CD4-positive, alpha-beta T cell treated with Interleukin-6 at 100 ng/mL for 8 hours (primary cell): ENCODE data around the gene SLIT3.

Experiments
- DNase-seq: peaks from one replicate; pipeline ENCODE4 v3.0.0-alpha.2; 2020; ENCODE audit warnings: mixed read lengths, low spot score

Gene SLIT3

DNA sequence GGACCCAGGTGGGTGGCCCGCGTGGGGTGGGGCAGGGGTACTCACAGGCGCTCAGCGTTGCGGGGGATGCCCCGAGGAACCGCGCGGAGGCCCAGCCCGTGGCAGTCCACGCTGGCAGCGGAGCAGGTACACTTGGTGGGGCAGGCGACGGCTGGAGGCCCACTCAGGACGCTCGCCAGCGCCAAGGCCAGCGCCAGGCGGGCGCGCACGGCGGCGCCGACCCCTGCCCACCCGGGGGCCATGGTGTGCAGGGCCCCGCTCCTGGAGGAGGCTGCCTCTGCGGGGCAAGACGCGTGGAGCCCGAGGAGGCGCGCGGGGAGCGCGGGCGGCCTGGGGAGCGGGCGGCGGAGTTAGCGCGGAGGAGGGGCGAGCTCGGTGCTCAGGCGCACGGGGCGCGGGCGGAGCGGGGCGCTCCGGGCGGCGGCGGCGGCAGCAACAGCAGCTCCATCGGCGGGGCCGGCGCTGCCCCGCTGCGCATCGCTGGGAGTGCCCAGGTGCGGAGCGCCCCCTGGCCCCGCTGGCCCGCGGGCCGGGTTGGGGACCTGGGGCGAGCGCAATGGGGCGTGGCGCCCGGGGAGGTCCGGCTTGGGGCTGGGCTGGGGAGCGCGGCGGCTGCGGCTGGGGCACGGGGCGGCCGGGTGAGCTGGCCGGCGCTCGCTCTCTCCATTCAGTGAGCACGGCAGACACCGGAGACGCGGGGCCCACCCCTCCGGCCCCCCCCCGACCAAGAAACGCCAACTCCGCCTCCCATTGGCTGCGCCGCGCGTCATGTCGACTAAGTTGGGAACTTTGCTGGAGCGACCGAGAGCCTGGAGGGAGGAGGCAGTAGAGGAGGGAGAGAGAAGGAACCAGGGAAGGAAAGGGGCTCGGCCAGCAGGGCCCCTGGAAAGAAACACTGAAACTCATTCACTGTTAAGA, at the start of gene SLIT3:
SLIT3 (minus strand) TSS at position 672 of the 918 bp plus-strand sequence; CDS start at position 242, 430 bp downstream.
- DNase-seq, result no peak

DNA sequence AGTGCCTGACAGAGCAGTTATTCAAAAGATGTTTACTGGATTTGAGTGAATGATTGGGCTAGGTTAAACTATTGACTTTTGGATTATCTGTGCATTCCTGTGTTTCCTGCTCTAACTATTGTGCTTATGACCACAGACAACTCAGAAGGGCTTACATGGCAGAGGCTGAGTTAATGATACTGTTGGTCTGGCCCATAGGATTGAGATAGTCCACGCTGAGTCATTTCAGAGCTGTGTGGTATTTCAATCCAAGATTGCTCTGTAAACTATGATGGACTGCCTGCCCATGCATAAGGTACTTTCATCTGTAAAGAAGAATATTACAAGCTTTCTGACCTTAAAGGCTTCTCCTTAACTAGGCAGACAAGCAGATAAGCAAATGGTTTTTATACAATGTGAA, 49.1 kb upstream of the SLIT3 start:
- DNase-seq, result no peak

DNA sequence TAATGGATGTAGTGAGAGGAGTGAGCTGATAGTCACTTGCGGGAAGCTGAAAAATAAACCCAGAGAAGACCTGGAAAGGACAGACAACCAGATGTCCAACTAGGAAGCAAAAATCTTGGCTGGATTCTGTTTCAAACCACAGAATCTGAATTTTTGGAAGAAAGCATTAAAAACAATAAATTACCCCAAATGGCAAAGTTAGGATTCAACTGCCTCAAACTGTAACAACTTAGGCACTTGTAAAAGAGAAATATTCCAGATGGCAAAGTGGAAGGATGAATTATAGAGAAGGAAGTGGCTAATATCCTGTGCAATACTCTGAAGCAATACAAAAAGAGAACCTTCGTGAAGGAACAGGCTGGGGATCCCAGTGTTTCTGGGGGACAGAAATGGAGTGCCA, 46.8 kb upstream of the SLIT3 start:
- no peak for DNase-seq

DNA sequence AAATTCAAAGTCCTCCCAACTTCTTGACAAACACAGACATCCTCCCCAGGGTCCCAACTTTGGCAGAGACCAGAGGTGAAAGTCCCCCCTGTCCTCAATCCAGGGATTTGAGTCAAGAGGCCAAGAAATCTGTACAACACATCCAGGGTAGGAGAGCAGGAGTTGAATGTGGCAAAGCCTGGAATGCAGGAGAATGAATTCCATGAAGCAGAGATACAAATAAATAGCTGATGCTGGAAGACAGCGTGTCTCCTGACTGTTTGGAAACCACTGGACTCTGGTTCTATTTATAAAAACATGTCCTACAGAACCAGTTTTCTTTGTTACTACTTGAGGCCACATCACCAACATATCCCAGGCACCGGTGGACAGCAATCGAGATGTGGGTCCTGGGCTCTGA, 43.7 kb upstream of the SLIT3 start:
- no peak for DNase-seq

DNA sequence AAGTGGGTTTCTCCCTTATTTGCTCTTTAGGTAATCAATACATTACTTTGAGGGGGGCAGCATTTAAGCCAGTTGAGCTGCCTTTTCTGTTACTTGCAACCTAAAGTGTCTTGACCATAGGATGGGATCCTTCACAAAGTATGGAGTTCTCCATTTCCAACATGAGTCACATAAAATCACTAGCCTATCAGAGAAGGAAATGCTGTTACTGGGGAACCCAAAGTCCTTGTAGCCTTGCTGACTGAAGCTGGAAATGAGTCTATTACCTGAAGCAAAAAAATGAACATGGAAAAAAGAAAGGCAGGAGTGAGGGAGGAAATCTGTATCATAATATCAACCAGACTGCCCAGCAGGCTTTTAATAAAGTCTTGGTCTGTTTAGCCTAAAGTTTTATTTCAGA, 42.8 kb upstream of the SLIT3 start:
- DNase-seq, result no peak

DNA sequence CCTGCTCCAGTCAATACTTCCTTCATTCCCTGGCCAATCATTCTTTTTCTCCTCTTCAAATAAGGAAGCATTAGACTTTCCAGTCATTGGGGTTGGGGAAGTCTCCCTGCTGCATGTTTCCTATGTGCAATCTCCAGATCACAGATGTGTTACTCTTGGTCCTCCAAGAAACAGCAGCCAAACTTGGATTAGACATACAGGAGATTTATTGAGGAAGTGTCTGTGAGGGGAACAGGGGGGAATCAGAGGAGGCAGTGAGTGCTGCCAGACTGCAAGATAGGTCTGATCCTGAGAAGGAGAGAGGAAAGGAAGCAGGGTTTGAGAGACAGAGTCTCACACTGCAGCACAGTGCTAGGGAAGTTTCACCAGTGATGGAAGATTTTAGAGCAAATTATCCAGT, 40.6 kb upstream of the SLIT3 start:
- no peak for DNase-seq

DNA sequence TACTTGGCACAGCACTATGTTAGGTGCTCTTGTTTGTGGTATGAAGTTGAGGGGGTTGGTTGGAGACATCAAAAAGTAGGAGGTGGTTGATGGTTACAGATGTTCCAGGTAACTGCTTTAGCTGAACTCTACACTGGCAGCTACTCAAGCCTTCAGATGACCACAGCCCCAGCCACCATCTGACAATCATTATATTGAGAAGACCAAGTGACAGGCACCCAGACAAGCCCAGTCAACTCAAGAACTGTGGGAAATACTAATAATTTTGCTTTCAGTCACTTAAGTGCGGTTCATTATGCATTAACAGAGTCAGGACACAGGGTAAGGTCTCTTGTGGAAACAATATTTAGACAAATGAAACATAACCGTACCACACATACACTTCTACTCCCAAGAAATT, 38.9 kb upstream of the SLIT3 start:
- DNase-seq, result no peak

DNA sequence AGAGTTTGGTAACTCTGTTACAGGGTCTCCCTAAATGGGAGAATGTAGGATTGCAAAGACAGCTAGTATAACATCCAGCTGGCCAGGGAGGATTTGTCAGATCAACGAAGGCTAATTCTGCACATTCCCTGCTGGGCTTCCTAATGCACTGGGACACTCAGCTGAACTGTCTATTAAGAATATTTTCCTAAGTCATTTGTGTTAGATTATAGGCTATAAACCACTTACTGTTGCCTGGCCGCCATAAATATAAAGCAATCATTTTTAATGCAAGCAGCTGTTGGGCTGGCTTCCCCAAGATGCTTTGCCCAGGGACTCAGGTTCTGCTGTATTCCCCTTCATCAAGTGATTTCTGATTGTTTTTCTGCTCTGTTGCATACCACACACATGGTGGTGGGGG, 35.3 kb upstream of the SLIT3 start:
- no peak for DNase-seq

DNA sequence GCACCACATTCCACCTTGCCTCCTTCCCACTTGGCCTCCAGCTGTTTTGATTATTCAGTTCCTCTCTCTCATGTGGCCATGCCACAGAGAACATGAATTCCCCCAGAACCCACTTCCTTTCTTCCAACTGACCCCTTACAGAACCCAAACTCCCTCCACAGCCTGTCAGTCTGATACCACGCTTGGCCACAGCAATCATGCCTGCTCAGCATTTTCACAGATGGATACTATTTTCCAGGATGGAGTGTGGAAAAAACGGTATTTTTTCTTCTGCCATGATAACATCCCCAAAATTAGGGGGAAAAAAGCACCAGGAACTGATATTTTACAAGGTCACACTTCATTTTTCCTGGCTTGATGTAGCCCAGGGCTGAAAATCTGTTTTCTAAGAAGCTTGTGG, 34.9 kb upstream of the SLIT3 start:
- no peak for DNase-seq

DNA sequence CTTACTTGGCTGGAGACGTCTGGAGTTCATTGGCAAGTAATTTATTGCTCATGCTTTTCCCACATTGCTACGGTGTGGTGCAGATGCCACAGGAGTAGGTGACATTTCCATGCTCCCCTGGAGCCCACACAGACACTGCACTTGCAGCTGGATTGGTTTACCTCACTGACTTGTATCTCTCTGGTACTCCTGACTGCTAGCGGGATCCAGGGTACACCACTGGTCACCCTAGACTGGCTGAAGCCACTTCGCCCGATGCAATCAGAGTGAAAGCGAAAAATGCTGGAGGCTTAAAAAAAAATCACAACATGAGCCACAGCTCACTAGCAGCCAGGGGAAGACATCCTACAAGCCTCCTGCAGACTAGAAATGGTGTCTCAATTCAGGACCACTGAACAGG, 32.6 kb upstream of the SLIT3 start:
- DNase-seq, result no peak

DNA sequence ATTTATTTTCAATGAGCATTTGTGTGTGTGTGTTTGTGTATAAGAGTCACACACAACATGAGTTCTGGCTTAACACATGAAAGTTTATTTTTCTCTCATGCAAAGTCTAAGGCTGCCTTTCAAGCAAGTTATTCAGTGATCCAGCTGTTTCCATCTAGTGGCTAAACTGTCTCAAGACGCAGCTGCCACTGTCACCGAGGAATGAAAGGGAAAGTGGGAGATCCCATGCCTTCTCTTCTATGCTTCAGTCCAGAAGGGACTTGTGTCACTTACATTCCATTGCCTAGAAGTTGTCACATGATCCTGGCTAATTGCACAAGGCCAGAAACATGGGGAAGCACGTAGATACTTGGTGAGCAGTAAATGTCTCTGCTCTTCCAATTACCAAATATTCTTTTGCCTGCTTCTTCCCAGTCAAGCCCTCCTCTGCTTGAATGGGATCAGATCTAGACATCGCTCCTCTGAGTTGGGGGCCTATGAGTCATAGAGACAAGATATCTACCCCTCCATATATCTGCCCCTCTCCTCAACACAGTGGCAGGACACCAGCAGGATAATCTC, 30.4 kb upstream of the SLIT3 start:
- DNase-seq, result no peak

DNA sequence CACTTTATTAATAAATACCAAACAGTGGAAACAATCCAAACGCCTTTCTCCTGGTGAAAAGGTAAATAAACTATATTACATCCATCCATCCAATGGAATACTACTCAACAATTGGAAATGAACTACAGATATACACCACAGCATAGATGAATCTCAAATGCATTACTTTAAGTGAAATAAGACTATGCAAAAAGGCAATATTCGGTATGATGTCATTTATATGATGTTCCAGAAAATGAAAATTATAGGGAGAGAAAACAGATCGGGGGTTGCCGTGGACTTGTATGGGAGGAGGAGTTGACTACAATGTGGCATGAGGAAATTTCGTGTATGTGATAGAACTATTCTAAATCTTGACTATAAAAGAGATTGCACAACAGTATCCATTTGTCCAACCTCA, 27.5 kb upstream of the SLIT3 start:
- no peak for DNase-seq

DNA sequence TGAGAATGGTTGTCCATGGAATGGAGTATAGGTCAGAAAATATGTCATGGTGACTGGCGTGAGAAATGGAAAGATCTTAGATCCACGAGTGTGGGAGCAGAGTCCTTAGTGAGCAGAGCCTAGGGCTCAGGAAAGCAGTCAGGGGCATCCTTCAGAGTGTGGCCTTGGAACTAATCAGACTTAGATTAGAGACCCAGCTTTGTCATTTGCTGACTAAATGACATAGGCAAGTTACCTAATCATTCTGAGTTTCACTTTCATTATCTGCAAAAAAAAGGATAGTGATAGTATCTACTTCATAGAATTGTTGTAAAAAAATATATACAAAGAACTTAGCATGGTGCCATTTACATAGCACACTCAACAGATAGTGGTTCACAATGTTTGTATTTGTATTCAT, 24.3 kb upstream of the SLIT3 start:
- DNase-seq, result no peak

DNA sequence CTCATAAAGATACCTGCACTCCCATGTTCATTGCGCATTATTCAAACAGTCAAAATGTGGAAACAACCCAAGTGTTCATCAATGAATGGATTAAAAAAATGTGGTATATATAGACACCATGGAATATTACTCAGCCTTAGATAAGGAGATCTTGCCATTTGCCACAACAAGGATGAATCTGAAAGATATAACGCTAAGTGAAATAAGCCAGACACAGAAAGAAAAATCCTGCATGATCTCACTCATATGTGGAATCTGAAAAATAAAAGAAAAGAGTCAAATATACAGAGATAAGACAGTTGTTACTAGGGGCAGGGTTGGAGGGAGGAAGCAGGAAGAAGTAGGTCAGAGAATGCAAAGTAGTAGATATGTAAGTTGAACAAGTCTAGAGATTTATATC, 17.6 kb upstream of the SLIT3 start:
- DNase-seq, result no peak

DNA sequence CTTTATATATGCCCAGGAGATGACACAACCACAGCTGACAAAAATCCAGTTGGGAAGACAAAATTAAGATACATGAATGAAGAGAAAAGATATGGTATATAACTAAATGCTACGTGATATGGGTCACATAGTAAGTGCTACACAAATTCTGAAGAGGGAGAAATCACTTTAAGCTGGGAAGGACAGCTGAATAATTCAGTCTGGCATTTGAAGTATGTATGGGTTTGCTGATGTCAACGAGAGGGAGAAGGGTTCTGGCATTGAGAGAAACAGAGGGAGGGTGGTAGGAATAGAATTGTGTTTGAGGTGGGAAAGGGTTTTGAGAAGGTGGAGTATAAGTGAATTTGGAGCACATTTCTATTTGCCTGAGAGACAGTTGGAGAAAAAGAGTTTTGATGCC, 6.7 kb upstream of the SLIT3 start:
- no peak for DNase-seq

DNA sequence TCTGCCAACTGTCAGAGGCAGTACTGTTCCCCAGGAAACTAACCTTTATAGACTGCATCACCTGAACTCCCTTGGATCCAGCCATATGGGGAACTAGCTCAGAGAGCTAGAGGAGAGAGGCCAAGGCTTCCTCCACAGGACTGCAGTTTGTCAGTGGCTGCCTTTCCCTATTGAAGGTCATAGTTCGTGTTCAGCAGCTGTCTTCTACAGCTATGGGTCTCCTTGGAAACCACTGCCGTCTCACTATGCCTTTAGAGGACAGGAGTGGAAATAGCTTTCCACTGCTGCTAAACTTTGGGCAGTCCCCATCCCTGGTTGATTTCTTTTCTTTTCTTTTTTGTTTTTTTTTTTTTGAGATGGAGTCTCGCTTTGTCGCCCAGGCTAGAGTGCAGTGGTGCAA, 4.4 kb upstream of the SLIT3 start:
- DNase-seq, result no peak

DNA sequence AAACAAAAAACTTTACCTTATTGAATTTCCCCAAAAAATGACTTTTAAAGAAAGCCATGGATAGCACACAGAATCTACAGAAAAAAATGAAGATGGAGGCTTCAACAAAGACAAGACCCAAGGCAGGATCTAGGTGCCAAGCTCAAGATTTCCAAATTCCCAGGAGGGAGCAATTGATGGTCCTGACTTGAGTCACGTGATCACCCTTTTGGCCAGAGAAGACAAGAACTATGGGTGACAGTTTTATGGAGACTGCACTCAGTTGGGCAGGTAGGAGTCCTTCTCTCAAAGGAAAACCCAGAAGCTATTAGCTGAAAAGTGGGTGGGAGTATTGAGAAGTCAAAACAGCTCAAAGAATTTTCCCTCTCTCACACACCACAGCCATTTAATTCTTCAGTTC, 3.2 kb upstream of the SLIT3 start:
- no peak for DNase-seq

DNA sequence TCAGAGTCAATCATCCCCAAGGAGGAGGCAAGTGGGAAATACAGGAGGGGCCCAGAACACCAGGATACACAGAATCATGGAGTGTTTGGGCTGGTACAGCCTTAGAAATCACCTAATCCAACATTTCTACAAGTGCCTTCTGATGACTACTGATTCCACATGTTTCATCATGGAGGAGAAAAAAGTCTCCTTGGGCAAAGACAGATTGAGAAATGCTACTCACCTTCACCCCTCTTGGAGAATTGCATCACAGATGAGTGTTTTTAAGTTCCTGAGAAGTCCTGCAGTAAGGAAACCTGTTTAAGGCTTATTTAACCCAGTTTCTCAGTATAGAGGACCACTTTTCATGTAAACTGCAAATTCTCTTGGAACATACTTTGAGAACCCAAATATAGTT, 2.2 kb upstream of the SLIT3 start:
- DNase-seq, result no peak

DNA sequence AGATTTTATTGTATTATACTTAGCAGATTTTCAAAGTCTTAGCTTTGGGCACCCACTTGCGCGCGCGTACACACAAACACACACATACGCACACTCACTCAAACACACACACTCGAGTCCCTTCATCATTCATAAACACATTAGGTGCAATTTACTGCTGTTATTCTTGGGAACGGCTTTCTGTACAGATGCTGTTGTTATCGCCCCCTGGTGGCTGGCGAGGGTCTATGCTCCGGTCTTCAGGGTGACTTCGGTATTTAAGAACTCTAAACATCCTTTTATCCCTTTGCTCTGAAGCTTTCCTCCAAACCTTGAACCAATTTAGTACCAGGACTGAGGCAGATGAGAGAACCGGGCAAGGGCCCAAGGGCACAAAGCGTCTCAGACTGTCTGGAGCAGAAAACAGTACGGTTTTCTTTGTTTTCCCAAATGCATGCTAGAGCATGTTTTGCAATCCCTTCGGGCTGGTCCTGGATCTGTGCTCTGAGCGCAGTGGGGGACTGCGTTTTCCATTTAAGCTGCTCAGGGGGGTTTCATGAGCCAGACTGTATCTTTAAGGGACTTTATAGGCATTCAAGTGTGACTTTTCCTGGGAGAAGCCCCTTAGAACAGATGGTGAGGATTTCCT, 1.7 kb upstream of the SLIT3 start:
- peak; percentile 18 for DNase-seq

DNA sequence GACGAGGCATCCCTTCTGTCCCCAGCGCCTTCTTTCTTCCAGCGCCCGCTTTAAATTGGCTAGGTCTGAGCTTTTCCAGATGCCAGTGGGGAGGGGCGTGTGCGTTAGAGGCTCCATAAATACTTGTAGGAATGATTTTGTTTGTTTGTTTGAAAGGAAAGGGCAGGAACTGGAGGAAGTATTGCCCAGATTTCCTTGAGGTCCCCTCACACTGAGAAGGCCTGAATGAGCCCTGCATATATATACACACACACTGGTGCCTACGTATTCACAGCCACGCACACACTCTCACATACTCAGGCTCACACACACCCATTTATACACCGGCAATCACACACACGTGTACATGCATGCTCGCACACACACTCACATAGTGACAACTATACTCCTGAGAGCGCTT, 1.0 kb upstream of the SLIT3 start:
- no peak for DNase-seq

DNA sequence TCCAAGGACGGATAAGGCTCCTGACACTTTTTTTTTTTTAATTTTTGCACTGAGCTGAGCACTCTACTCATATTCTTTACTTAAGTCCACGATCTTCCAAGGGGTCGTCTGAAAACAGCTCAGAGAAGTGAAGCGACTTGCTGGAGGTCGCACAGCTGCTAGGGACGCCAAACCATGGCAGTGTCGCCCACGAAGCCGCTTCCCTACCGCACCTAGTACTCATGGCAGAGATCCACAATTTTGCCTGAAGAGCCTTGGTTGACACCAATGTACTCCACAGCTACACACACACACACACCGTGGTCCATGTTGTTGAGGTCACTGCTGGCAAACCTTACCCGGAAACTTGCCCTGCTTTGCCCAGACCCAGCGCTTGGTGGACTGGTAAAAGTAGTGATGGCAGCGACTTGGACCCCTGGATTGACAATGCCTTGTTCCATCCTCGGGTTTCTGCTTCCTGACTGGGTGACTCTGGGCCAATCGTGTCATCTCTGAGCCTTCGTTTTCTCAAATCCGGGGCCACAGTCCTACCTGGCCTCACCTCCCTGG, 521 bp upstream of the SLIT3 start:
- no peak for DNase-seq

DNA sequence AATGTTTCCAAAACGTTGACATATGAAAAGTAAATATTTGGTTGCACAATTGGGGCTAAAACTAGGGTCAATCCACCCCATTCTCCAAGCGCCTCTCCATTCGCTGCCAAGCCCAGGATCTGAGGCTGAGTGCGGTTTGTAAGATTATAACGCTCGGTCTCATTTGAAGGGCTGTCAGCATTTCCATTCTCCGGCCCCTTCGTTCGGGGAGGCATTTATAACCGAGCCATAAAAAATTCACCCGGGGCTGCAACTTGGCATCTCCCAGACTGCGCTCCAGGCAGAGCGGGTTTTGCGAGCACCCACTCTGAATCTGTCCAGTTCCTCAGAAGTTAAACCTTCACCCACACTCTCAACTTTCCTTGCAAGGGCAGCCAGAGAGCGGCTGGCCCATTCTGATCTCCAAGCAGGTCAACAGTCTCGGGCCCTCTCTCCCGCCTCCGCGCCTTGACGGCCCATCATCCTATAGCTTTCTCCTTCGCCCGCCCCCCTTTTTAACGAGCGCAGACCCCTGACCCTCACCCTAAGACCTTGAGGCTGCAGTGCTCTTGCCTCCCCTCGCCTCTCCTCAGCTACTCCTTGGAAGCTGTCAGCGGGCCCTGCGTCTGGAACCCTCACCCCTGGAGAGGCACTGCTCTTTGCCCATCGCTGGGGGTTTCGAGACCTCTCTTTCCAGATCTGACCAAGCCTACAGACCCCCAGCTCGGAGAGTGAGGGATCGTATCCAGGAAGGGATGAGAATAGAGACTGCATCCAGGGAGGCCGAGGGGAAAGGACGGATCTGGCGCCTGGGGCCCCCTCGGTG, 1.1 kb downstream of the SLIT3 start:
- DNase-seq, result no peak
